Endothelial cell of umbilical vein (primary cell): ENCODE measurements around the gene CD3G. TPM values are rescaled to one million over a fixed set of nuclear protein-coding genes. Genes with fewer than 3 reads are reported as not detected.

ENCODE experiments used
- BruUV-seq: library from RNA; stranded (reverse); fragments of 400-500 nt; replicated peaks from 2 replicates; lab custom pipeline; 2021; lab: Mats Ljungman, UMichigan
- CTCF ChIA-PET: fragments of 300-600, 350-600 bp; sonication (Branson Sonifier 250); formaldehyde crosslinking; loops from one replicate; lab custom pipeline; 2021; ENCODE audit warnings: antibody characterized with exemption, inconsistent platforms; lab: Charles Lee
- POLR2A ChIA-PET: fragments of 300-600, 350-600 bp; sonication (Branson Sonifier 250); formaldehyde crosslinking; loops from one replicate; lab custom pipeline; 2021; ENCODE audit warnings: antibody characterized with exemption, inconsistent platforms; lab: Charles Lee
- DNase-seq: peaks from one replicate; pipeline ENCODE4 v3.0.0-alpha.2; 2011; ENCODE audit warnings: low read depth, low spot score
- FAIRE-seq: peaks from 2 replicates; lab custom pipeline; 2011; peaks lifted over from hg19 to GRCh38; lab: Jason Lieb, UNC
- H2AFZ ChIP-seq: 2 replicates; pipeline ENCODE4 v1.6.0; 2012; ENCODE audit warnings: low read depth, low read length, control low read depth, inconsistent platforms
- H3K27ac ChIP-seq: 2 replicates; pipeline ENCODE4 v1.5.1; 2011; ENCODE audit warnings: low read depth, mild to moderate bottlenecking, control low read depth, low read length, moderate library complexity; ENCODE audit not compliant: insufficient read depth
- H3K27me3 ChIP-seq, 2 experiments: 2 replicates each; pipeline versions ENCODE4 v1.6.0 to v1.6.1; 2011; ENCODE audit warnings: low read length in 2 of 2, mixed read lengths in 1 of 2; ENCODE audit not compliant: control insufficient read depth in 2 of 2, insufficient read depth in 2 of 2
- H3K36me3 ChIP-seq, 2 experiments: 2 replicates in 1 of 2; 3 replicates in 1 of 2; pipeline ENCODE4 v1.5.1; 2011; ENCODE audit warnings: low read length in 2 of 2, mild to moderate bottlenecking in 1 of 2, moderate library complexity in 1 of 2; ENCODE audit not compliant: control insufficient read depth in 2 of 2, insufficient read depth in 2 of 2; ENCODE audit errors: extremely low read depth in 1 of 2
- H3K4me1 ChIP-seq: 3 replicates; pipeline ENCODE4 v1.5.1; 2011; ENCODE audit warnings: mild to moderate bottlenecking, low read length; ENCODE audit not compliant: control insufficient read depth, insufficient read depth; ENCODE audit errors: extremely low read depth
- H3K4me2 ChIP-seq: 2 replicates; pipeline ENCODE4 v1.6.1; 2011; ENCODE audit warnings: low read length, control low read depth, mixed read lengths; ENCODE audit not compliant: insufficient read depth
- H3K4me3 ChIP-seq, 3 experiments: fragments of 200-600 bp in 1 of 3; sonication (generic), shearing (Covaris generic) in 1 of 3; replicated peaks in 1 of 3; 2 replicates each; pipeline ENCODE4 v1.5.1; 2011 to 2016; ENCODE audit warnings: control low read depth in 3 of 3, low read length in 3 of 3, mild to moderate bottlenecking in 2 of 3, inconsistent platforms in 1 of 3, low read depth in 1 of 3, moderate library complexity in 1 of 3; ENCODE audit not compliant: insufficient read depth in 1 of 3
- H3K79me2 ChIP-seq: 2 replicates; pipeline ENCODE4 v1.6.0; 2012; ENCODE audit warnings: low read length, inconsistent platforms; ENCODE audit not compliant: control insufficient read depth, insufficient read depth
- H3K9ac ChIP-seq: replicated peaks from 2 replicates; pipeline ENCODE3; 2011; ENCODE audit warnings: low read length, control low read depth; ENCODE audit not compliant: insufficient read depth; ENCODE audit errors: extremely low read depth
- H3K9me1 ChIP-seq: replicated peaks from 3 replicates; pipeline ENCODE4 v1.6.0; 2011; ENCODE audit warnings: mild to moderate bottlenecking, low read length; ENCODE audit not compliant: control insufficient read depth, insufficient read depth; ENCODE audit errors: extremely low read depth
- H3K9me3 ChIP-seq: replicated peaks from 2 replicates; pipeline ENCODE4 v1.5.1; 2012; ENCODE audit warnings: low read length, inconsistent platforms; ENCODE audit not compliant: control insufficient read depth, insufficient read depth
- H4K20me1 ChIP-seq: replicated peaks from 2 replicates; pipeline ENCODE3; 2011; ENCODE audit warnings: mild to moderate bottlenecking, low read length; ENCODE audit not compliant: control insufficient read depth, insufficient read depth; ENCODE audit errors: extremely low read depth
- EZH2 ChIP-seq: IDR thresholded peaks from 2 replicates; pipeline ENCODE4 v1.6.1; 2012; ENCODE audit warnings: borderline replicate concordance, low read depth, mild to moderate bottlenecking, moderate library complexity, low read length, inconsistent platforms; ENCODE audit not compliant: severe bottlenecking
- FOS ChIP-seq: IDR thresholded peaks from 2 replicates; pipeline ENCODE4 v1.6.1; 2011; ENCODE audit warnings: mild to moderate bottlenecking, low read length, moderate library complexity, borderline replicate concordance; ENCODE audit not compliant: insufficient read depth
- GATA2 ChIP-seq: IDR thresholded peaks from 2 replicates; pipeline ENCODE4 v1.7.0; 2011; ENCODE audit warnings: low read depth, mild to moderate bottlenecking, moderate library complexity, mixed read lengths, low read length; ENCODE audit not compliant: insufficient read length, insufficient read depth
- JUN ChIP-seq: IDR thresholded peaks from 2 replicates; pipeline ENCODE4 v1.6.1; 2011; ENCODE audit warnings: borderline replicate concordance, low read depth; ENCODE audit not compliant: insufficient read length, insufficient read depth
- MAX ChIP-seq: IDR thresholded peaks from 2 replicates; pipeline ENCODE4 v1.6.1; 2011; ENCODE audit not compliant: insufficient read depth, insufficient read length
- POLR2A ChIP-seq: IDR thresholded peaks from 2 replicates; pipeline ENCODE4 v1.6.1; 2012; ENCODE audit warnings: low read depth, mild to moderate bottlenecking, control low read depth, low read length
- POLR2AphosphoS5 ChIP-seq: IDR thresholded peaks from 2 replicates; pipeline ENCODE4 v1.6.1; 2012; ENCODE audit warnings: low read depth, mild to moderate bottlenecking, control low read depth, low read length, moderate library complexity; ENCODE audit not compliant: insufficient read depth
- dilution Hi-C: fragments of 300-500 bp; cut with MboI; formaldehyde crosslinking; loops from one replicate; pipeline ENCODE4 v1.15.0; 2019; ENCODE audit warnings: low sequenced_read_pairs; ENCODE audit not compliant: extremely low pct_ligation_motif_present
- intact Hi-C: fragments of 100-400 bp; cut with micrococcal nuclease; formaldehyde crosslinking; loops from one replicate; pipeline ENCODE4 v1.10.0; 2022
- polyA plus RNA-seq, 4 experiments: library from polyadenylated mRNA; depleted of rRNA in 3 of 4; stranded (reverse) in 3 of 4; unstranded in 1 of 4; fragments of >200 nt; gene quantifications; 2 replicates each; pipeline versions ENCODE4 v1.2.1 to v1.2.3, GENCODE V29; 2011 to 2012; ENCODE audit warnings: missing spikeins in 1 of 4
- total RNA-seq: library from RNA; stranded (reverse); gene quantifications from 2 replicates; pipeline ENCODE4 v1.2.3, GENCODE V29; 2021
- TF ChIP-seq, protein P1 (sequence below), 2 donors: IDR thresholded peaks; 1 replicate in 1 of 2; 2 replicates in 1 of 2; pipeline ENCODE4 v1.5.1; 2011; ENCODE audit warnings: low read length in 2 of 2, mild to moderate bottlenecking in 2 of 2, moderate library complexity in 2 of 2, control low read depth in 1 of 2, inconsistent platforms in 1 of 2, low read depth in 1 of 2; ENCODE audit not compliant: insufficient read depth in 1 of 2; ENCODE audit errors: extremely low read depth in 1 of 2

Gene CD3G
- total and polyA plus RNA-seq, 2 donors (not counting 3 experiments of a cell fraction or from before 2014, with no cell fraction given): not detected

DNA sequence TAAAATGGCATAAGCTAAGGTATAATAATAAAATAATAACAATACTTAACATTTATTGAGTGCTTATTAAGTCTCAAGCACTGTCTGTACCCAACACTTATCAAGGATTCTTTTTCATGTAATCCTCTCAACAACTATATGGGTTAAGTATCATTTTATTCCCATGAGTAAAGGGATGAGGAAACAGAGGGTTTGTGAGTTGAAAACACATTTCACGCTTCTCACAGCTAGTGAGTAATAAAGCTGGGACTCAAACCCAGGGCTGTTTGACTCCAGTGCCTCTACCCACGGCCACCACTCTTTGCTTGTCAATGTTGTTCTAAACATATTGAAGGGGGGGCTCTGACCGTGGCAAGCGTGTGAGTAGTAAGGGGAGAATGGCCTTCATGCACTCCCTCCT, 30.9 kb upstream of the CD3G start:
- intact Hi-C loops (no loop called here), dilution Hi-C loops (no loop called here)
- H3K27me3 ChIP-seq: peaks cover 7 to 12% of the 10 kb centered on the region in 2 experiments
- no peak overlapping the region for H2AFZ ChIP-seq
- TF ChIP-seq, protein P1, sequence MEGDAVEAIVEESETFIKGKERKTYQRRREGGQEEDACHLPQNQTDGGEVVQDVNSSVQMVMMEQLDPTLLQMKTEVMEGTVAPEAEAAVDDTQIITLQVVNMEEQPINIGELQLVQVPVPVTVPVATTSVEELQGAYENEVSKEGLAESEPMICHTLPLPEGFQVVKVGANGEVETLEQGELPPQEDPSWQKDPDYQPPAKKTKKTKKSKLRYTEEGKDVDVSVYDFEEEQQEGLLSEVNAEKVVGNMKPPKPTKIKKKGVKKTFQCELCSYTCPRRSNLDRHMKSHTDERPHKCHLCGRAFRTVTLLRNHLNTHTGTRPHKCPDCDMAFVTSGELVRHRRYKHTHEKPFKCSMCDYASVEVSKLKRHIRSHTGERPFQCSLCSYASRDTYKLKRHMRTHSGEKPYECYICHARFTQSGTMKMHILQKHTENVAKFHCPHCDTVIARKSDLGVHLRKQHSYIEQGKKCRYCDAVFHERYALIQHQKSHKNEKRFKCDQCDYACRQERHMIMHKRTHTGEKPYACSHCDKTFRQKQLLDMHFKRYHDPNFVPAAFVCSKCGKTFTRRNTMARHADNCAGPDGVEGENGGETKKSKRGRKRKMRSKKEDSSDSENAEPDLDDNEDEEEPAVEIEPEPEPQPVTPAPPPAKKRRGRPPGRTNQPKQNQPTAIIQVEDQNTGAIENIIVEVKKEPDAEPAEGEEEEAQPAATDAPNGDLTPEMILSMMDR (IDR thresholded peaks at IDR 0.05; ENCODE audit: extremely low read depth in 1 of 2, insufficient read depth in 1 of 2, low read depth in 1 of 2, low read length in 2 of 2): no peak
- TF ChIP-seq POLR2AphosphoS5 (no peak), FOS (no peak), EZH2 (no peak), GATA2 (no peak), POLR2A (no peak)
- H4K20me1 ChIP-seq: no peaks in the 10 kb centered on the region
- H3K4me1 ChIP-seq: no peaks in the 10 kb centered on the region
- no peaks in the 10 kb centered on the region for H3K9me3 ChIP-seq
- H3K4me3 ChIP-seq: no peak overlapping the region
- ChIA-PET CTCF (interaction anchor here (0.9 kb wide), 1 partner anchor 115 kb away, joined by 3 read pairs; no protein-coding TSS in a partner anchor), POLR2A (no interaction called here)
- H3K36me3 ChIP-seq: no peaks in the 10 kb centered on the region
- H3K4me2 ChIP-seq: no peak overlapping the region
- DNase-seq (no peak), FAIRE-seq (no peak)
- no peaks in the 10 kb centered on the region for H3K79me2 ChIP-seq
- no peak overlapping the region for H3K9ac ChIP-seq
- no TSS peak for BruUV-seq
- H3K9me1 ChIP-seq: no peaks in the 10 kb centered on the region
- no peak overlapping the region for H3K27ac ChIP-seq

GRCh38 chr11:118314988-118315411, 29.1 kb upstream of the CD3G start:
- FAIRE-seq (no peak), DNase-seq (no peak)
- H3K79me2 ChIP-seq: no peaks in the 10 kb centered on the region
- H3K27ac ChIP-seq: no peak overlapping the region
- H4K20me1 ChIP-seq: peaks cover 2% of the 10 kb centered on the region
- intact Hi-C loops: no loop called here
- no peak overlapping the region for H3K4me3 ChIP-seq
- H3K4me1 ChIP-seq: no peaks in the 10 kb centered on the region
- H3K9ac ChIP-seq: no peak overlapping the region
- no peaks in the 10 kb centered on the region for H3K36me3 ChIP-seq
- ChIA-PET POLR2A (no interaction called here), CTCF (interaction anchor here (0.9 kb wide), 1 partner anchor 116 kb away, joined by 3 read pairs; no protein-coding TSS in a partner anchor)
- H3K9me1 ChIP-seq: no peaks in the 10 kb centered on the region
- no peak overlapping the region for H3K4me2 ChIP-seq
- dilution Hi-C loops: no loop called here
- H3K9me3 ChIP-seq: no peaks in the 10 kb centered on the region
- no peak overlapping the region for H2AFZ ChIP-seq
- no TSS peak for BruUV-seq
- peaks cover 7 to 18% of the 10 kb centered on the region in 2 experiments for H3K27me3 ChIP-seq
- TF ChIP-seq JUN: no peak
- TF ChIP-seq, protein P1 (IDR thresholded peaks at IDR 0.05; ENCODE audit: extremely low read depth in 1 of 2, insufficient read depth in 1 of 2, low read depth in 1 of 2, low read length in 2 of 2): no peak
- no peak for TF ChIP-seq POLR2AphosphoS5
- TF ChIP-seq POLR2A: no peak
- TF ChIP-seq MAX: no peak
- no peak for TF ChIP-seq FOS
